Stomach smooth muscle (tissue), 2 donors: Measurements from ENCODE around the gene ADAMTSL5.

Experiments used
- H3K27ac ChIP-seq: one replicate; pipeline ENCODE4 v1.7.0; 2013; ENCODE audit warnings: mild to moderate bottlenecking, low read length, inconsistent platforms
- H3K27me3 ChIP-seq, 2 donors: one replicate each; pipeline ENCODE4 v1.7.0; 2013; ENCODE audit warnings: low read length in 2 of 2; ENCODE audit not compliant: insufficient read depth in 2 of 2, control insufficient read depth in 1 of 2
- H3K36me3 ChIP-seq, 2 donors: one replicate each; pipeline ENCODE4 v1.7.0; 2013; ENCODE audit warnings: low read length in 2 of 2; ENCODE audit not compliant: control insufficient read depth in 2 of 2, insufficient read depth in 2 of 2
- H3K4me1 ChIP-seq: one replicate; pipeline ENCODE4 v1.7.0; 2013; ENCODE audit warnings: low read length; ENCODE audit not compliant: control insufficient read depth, insufficient read depth
- H3K4me3 ChIP-seq, 2 donors: one replicate each; pipeline ENCODE4 v1.7.0; 2013; ENCODE audit warnings: low read length in 2 of 2
- H3K9ac ChIP-seq, 2 donors: one replicate each; pipeline ENCODE4 v1.7.0; 2013; ENCODE audit warnings: low read length in 2 of 2, mild to moderate bottlenecking in 1 of 2
- H3K9me3 ChIP-seq, 2 donors: one replicate each; pipeline ENCODE4 v1.7.0; 2013; ENCODE audit warnings: low read length in 2 of 2; ENCODE audit not compliant: control insufficient read depth in 2 of 2
- donor health status: healthy.
- donor health status: Pancreatic carcinoma.

The ADAMTSL5 gene

GRCh38 chr19:1467490-1468273 lies 45.1 kb downstream of the ADAMTSL5 start:
- H3K27ac ChIP-seq: no peak overlapping the region
- peaks cover 41 to 70% of the 10 kb centered on the region in 2 donors for H3K27me3 ChIP-seq
- H3K4me3 ChIP-seq: peak overlapping the region in 1 of 2 donors; percentile 29
- H3K9me3 ChIP-seq: no peaks in the 10 kb centered on the region
- no peaks in the 10 kb centered on the region for H3K36me3 ChIP-seq
- no peak overlapping the region for H3K9ac ChIP-seq
- peaks cover 56% of the 10 kb centered on the region for H3K4me1 ChIP-seq

GRCh38 chr19:1467215-1467489 lies 45.7 kb downstream of the ADAMTSL5 start:
- peaks cover 56% of the 10 kb centered on the region for H3K4me1 ChIP-seq
- no peak overlapping the region for H3K9ac ChIP-seq
- no peak overlapping the region for H3K27ac ChIP-seq
- peaks cover 35 to 65% of the 10 kb centered on the region in 2 donors for H3K27me3 ChIP-seq
- no peaks in the 10 kb centered on the region for H3K9me3 ChIP-seq
- H3K36me3 ChIP-seq: no peaks in the 10 kb centered on the region
- no peak overlapping the region for H3K4me3 ChIP-seq

GRCh38 chr19:1466461-1467214 lies 46.2 kb downstream of the ADAMTSL5 start:
- H3K4me1 ChIP-seq: peaks cover 52% of the 10 kb centered on the region
- no peaks in the 10 kb centered on the region for H3K9me3 ChIP-seq
- H3K9ac ChIP-seq: no peak overlapping the region
- H3K36me3 ChIP-seq: no peaks in the 10 kb centered on the region
- H3K27ac ChIP-seq: no peak overlapping the region
- no peak overlapping the region for H3K4me3 ChIP-seq
- peaks cover 30 to 59% of the 10 kb centered on the region in 2 donors for H3K27me3 ChIP-seq

- peaks cover 46% of the 10 kb centered on the region for H3K4me1 ChIP-seq
Measured at GRCh38 chr19:1466018-1466460, 46.8 kb downstream of the ADAMTSL5 start.

GRCh38 chr19:1465191-1466016 lies 47.4 kb downstream of the ADAMTSL5 start:
- Histone ChIP-seq H3K9ac (no peak overlapping the region), H3K36me3 (no peaks in the 10 kb centered on the region), H3K4me3 (no peak overlapping the region), H3K9me3 (no peaks in the 10 kb centered on the region), H3K27me3 (peaks cover 20 to 47% of the 10 kb centered on the region in 2 donors), H3K4me1 (peaks cover 40% of the 10 kb centered on the region), H3K27ac (no peak overlapping the region)

More at GRCh38 chr19:1466018-1466460, 46.8 kb downstream of the ADAMTSL5 start:
- Histone ChIP-seq H3K9me3 (no peaks in the 10 kb centered on the region), H3K4me3 (no peak overlapping the region), H3K27me3 (peaks cover 24 to 53% of the 10 kb centered on the region in 2 donors), H3K36me3 (no peaks in the 10 kb centered on the region), H3K9ac (no peak overlapping the region), H3K27ac (no peak overlapping the region)

DNA sequence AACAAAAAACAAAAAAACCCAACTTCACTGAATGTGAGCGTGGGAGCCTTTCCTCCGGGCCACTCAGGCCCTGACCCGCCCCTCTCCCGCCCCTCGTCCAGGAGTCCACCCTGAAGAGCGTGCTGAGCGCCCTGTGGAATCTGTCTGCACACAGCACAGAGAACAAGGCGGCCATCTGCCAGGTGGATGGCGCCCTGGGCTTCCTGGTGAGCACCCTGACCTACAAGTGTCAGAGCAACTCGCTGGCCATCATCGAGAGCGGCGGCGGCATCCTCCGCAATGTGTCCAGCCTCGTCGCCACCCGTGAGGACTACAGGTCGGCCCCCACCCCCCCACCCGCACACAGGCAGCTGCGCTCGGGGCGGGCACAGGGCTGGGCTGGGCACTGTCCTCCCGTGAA lies 51.0 kb downstream of the ADAMTSL5 start:
- Histone ChIP-seq H3K4me1 (peaks cover 10% of the 10 kb centered on the region), H3K9ac (no peak overlapping the region), H3K4me3 (no peak overlapping the region), H3K9me3 (no peaks in the 10 kb centered on the region), H3K27me3 (peaks cover 20 to 29% of the 10 kb centered on the region in 2 donors), H3K36me3 (no peaks in the 10 kb centered on the region), H3K27ac (no peak overlapping the region)

GRCh38 chr19:1460033-1460995 lies 52.5 kb downstream of the ADAMTSL5 start:
- H3K27me3 ChIP-seq: peaks cover 22 to 29% of the 10 kb centered on the region in 2 donors
- H3K4me3 ChIP-seq: no peak overlapping the region
- no peaks in the 10 kb centered on the region for H3K9me3 ChIP-seq
- H3K4me1 ChIP-seq: peaks cover 7% of the 10 kb centered on the region
- no peak overlapping the region for H3K27ac ChIP-seq
- no peaks in the 10 kb centered on the region for H3K36me3 ChIP-seq
- no peak overlapping the region for H3K9ac ChIP-seq

GRCh38 chr19:1459479-1459878 lies 53.3 kb downstream of the ADAMTSL5 start:
- H3K9me3 ChIP-seq: no peaks in the 10 kb centered on the region
- H3K36me3 ChIP-seq: no peaks in the 10 kb centered on the region
- H3K27ac ChIP-seq: no peak overlapping the region
- no peak overlapping the region for H3K4me3 ChIP-seq
- no peak overlapping the region for H3K9ac ChIP-seq
- peaks cover 4% of the 10 kb centered on the region for H3K4me1 ChIP-seq
- H3K27me3 ChIP-seq: peaks cover 24 to 31% of the 10 kb centered on the region in 2 donors

- Histone ChIP-seq H3K4me3 (no peak overlapping the region), H3K4me1 (peaks cover 12% of the 10 kb centered on the region), H3K9me3 (no peaks in the 10 kb centered on the region), H3K36me3 (no peaks in the 10 kb centered on the region), H3K9ac (no peak overlapping the region), H3K27me3 (peaks cover 36 to 44% of the 10 kb centered on the region in 2 donors), H3K27ac (no peak overlapping the region)
Measured at GRCh38 chr19:1457892-1458291, 54.9 kb downstream of the ADAMTSL5 start.
